Esophagus squamous epithelium (tissue), 5 donors: ENCODE data around the gene ITPR2. TPM values are rescaled to one million over a fixed set of nuclear protein-coding genes. Genes with fewer than 3 reads are reported as not detected.

Experiments
- DNase-seq: peaks from one replicate; lab custom pipeline; 2025; lab: John Stamatoyannopoulos, UW
- H3K27ac ChIP-seq, 4 donors: fragments of 200-600 bp; sonication (generic); one replicate each; pipeline ENCODE4 v1.5.1; 2016 to 2019; ENCODE audit warnings: mild to moderate bottlenecking in 1 of 4
- H3K27me3 ChIP-seq, 4 donors: fragments of 200-600 bp; sonication (generic); 1 replicate in 3 of 4; 2 replicates in 1 of 4; pipeline versions ENCODE4 v1.5.1 to v1.6.0; 2017 to 2021; ENCODE audit warnings: antibody characterized with exemption in 1 of 4
- H3K36me3 ChIP-seq, 3 donors: fragments of 200-600 bp; sonication (generic); one replicate each; pipeline ENCODE4 v1.5.1; 2016 to 2019
- H3K4me1 ChIP-seq, 3 donors: fragments of 200-600 bp; sonication (generic); one replicate each; pipeline ENCODE4 v1.5.1; 2017 to 2019
- H3K4me3 ChIP-seq, 4 donors: fragments of 200-600 bp; sonication (generic); 1 replicate in 3 of 4; 2 replicates in 1 of 4; pipeline ENCODE4 v1.5.1; 2016 to 2019; ENCODE audit warnings: mild to moderate bottlenecking in 2 of 4, moderate library complexity in 1 of 4
- H3K9me3 ChIP-seq, 3 donors: fragments of 200-600 bp; sonication (generic); one replicate each; pipeline ENCODE4 v1.5.1; 2016 to 2019
- CTCF ChIP-seq, 6 experiments: fragments of 450-650 bp in 4 of 6; fragments of 200-600 bp in 2 of 6; sonication (generic) in 2 of 6; IDR thresholded peaks; one replicate each; pipeline ENCODE4 v1.5.1; 2016 to 2019; ENCODE audit warnings: antibody characterized with exemption in 6 of 6, mild to moderate bottlenecking in 4 of 6, moderate library complexity in 4 of 6
- POLR2A ChIP-seq, 4 donors: fragments of 450-650 bp; IDR thresholded peaks; one replicate each; pipeline ENCODE4 v1.6.1; 2017; ENCODE audit warnings: antibody characterized with exemption in 4 of 4, mild to moderate bottlenecking in 4 of 4, moderate library complexity in 3 of 4
- WGBS, 2 donors: methylation state at CpG; one replicate each; pipeline ENCODE4 v1.1.5; 2018; 5-methylcytosine and 5-hydroxymethylcytosine counted together
- intact Hi-C: fragments of 100-400 bp; cut with DNase I; formaldehyde crosslinking; loops from one replicate; pipeline ENCODE4 v1.15.0; 2022
- total RNA-seq, 4 donors: library from RNA; depleted of rRNA; stranded (reverse); fragments of >200 nt; gene quantifications; one replicate each; pipeline ENCODE4 v1.1.0, GENCODE V29; 2016
- donor health status: DM: yes; HTN: yes; CAD: no.

The ITPR2 gene
- total RNA-seq, 4 donors from 2014 or later = 30.7 to 49.3 (median 37.6) TPM

GRCh38 chr12:26719852-26720251 is 113.1 kb downstream of the ITPR2 start:
- peaks cover 0 to 24% (median 0%) of the 10 kb centered on the region in 3 donors for H3K36me3 ChIP-seq
- no peak for DNase-seq
- no peaks in the 10 kb centered on the region for H3K9me3 ChIP-seq
- TF ChIP-seq CTCF (IDR thresholded peaks at IDR 0.05) (no peak), POLR2A (IDR thresholded peaks at IDR 0.05) (no peak)
- intact Hi-C loops = no loop called here
- H3K27ac ChIP-seq = no peak overlapping the region
- H3K27me3 ChIP-seq = no peaks in the 10 kb centered on the region
- H3K4me3 ChIP-seq = no peak overlapping the region
- WGBS, 2 donors = 100% methylated on average over 1 of the region's 1 CpG
- peaks cover 0 to 27% (median 8%) of the 10 kb centered on the region in 3 donors for H3K4me1 ChIP-seq

GRCh38 chr12:26717757-26718156 is 115.2 kb downstream of the ITPR2 start:
- WGBS, 2 donors = 86 to 91% methylated on average over 2 of the region's 2 CpGs
- peaks cover 0 to 45% (median 0%) of the 10 kb centered on the region in 3 donors for H3K36me3 ChIP-seq
- H3K27ac ChIP-seq = no peak overlapping the region
- H3K4me3 ChIP-seq = no peak overlapping the region
- peaks cover 0 to 9% (median 0%) of the 10 kb centered on the region in 3 donors for H3K4me1 ChIP-seq
- H3K9me3 ChIP-seq = no peaks in the 10 kb centered on the region
- H3K27me3 ChIP-seq = no peaks in the 10 kb centered on the region
- intact Hi-C loops = no loop called here
- no peak for TF ChIP-seq POLR2A (IDR thresholded peaks at IDR 0.05)
- TF ChIP-seq CTCF (IDR thresholded peaks at IDR 0.05) = no peak
- DNase-seq = no peak

- no peak overlapping the region for H3K4me3 ChIP-seq
- DNase-seq = no peak
- peaks cover 0 to 62% (median 0%) of the 10 kb centered on the region in 3 donors for H3K36me3 ChIP-seq
- H3K9me3 ChIP-seq = no peaks in the 10 kb centered on the region
- no peaks in the 10 kb centered on the region for H3K27me3 ChIP-seq
- intact Hi-C loops = no loop called here
- no peaks in the 10 kb centered on the region for H3K4me1 ChIP-seq
- H3K27ac ChIP-seq = no peak overlapping the region
- no peak for TF ChIP-seq CTCF (IDR thresholded peaks at IDR 0.05)
- TF ChIP-seq POLR2A (IDR thresholded peaks at IDR 0.05) = no peak
- 86 to 91% methylated on average over 5 of the region's 5 CpGs for WGBS, 2 donors
Measured at GRCh38 chr12:26715232-26715631, 117.8 kb downstream of the ITPR2 start.

GRCh38 chr12:26713885-26714383 is 119.1 kb downstream of the ITPR2 start:
- intact Hi-C loops = no loop called here
- H3K27me3 ChIP-seq = no peaks in the 10 kb centered on the region
- DNase-seq = no peak
- WGBS, 2 donors = 72 to 91% methylated on average over 8 of the region's 8 CpGs
- no peaks in the 10 kb centered on the region for H3K9me3 ChIP-seq
- no peak overlapping the region for H3K4me3 ChIP-seq
- no peak for TF ChIP-seq CTCF (IDR thresholded peaks at IDR 0.05)
- peaks cover 0 to 74% (median 0%) of the 10 kb centered on the region in 3 donors for H3K36me3 ChIP-seq
- H3K4me1 ChIP-seq = no peaks in the 10 kb centered on the region
- no peak overlapping the region for H3K27ac ChIP-seq

- TF ChIP-seq POLR2A (IDR thresholded peaks at IDR 0.05) = no peak
- no peak for TF ChIP-seq CTCF (IDR thresholded peaks at IDR 0.05)
- no peaks in the 10 kb centered on the region for H3K4me1 ChIP-seq
- DNase-seq = no peak
- no peaks in the 10 kb centered on the region for H3K9me3 ChIP-seq
- no peak overlapping the region for H3K4me3 ChIP-seq
- peaks cover 0 to 77% (median 0%) of the 10 kb centered on the region in 3 donors for H3K36me3 ChIP-seq
- no peak overlapping the region for H3K27ac ChIP-seq
- WGBS, 2 donors = 60 to 90% methylated on average over 1 to 5 of the region's 5 CpGs
- H3K27me3 ChIP-seq = no peaks in the 10 kb centered on the region
- intact Hi-C loops = no loop called here
Measured at GRCh38 chr12:26712892-26713291, 120.1 kb downstream of the ITPR2 start.
